ENCODE results near the gene SRRD.

GRCh38 chr22:26501996-26502395 lies 18.3 kb downstream of the SRRD start:
- no peak for TF ChIP-seq EZH2 (IDR thresholded peaks at IDR 0.05; ENCODE audit: borderline replicate concordance, low read depth, low read length, severe bottlenecking)
- TF ChIP-seq, protein P1, sequence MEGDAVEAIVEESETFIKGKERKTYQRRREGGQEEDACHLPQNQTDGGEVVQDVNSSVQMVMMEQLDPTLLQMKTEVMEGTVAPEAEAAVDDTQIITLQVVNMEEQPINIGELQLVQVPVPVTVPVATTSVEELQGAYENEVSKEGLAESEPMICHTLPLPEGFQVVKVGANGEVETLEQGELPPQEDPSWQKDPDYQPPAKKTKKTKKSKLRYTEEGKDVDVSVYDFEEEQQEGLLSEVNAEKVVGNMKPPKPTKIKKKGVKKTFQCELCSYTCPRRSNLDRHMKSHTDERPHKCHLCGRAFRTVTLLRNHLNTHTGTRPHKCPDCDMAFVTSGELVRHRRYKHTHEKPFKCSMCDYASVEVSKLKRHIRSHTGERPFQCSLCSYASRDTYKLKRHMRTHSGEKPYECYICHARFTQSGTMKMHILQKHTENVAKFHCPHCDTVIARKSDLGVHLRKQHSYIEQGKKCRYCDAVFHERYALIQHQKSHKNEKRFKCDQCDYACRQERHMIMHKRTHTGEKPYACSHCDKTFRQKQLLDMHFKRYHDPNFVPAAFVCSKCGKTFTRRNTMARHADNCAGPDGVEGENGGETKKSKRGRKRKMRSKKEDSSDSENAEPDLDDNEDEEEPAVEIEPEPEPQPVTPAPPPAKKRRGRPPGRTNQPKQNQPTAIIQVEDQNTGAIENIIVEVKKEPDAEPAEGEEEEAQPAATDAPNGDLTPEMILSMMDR (IDR thresholded peaks at IDR 0.05; ENCODE audit: borderline replicate concordance, extremely low read depth, low read length, poor library complexity, severe bottlenecking), result no peak
